ENCODE results near the gene DHRS7B.
A peak's percentile ranks its signal among the peaks of the same experiment; 100 is the strongest.

Gene DHRS7B

GRCh38 chr17:21209511-21210175, 82.9 kb downstream of the DHRS7B start:
- H3K4me3 ChIP-seq (ENCODE audit: control insufficient read depth, low read depth, low read length): no peak overlapping the region
- no peak for DNase-seq (ENCODE audit: low read depth)
- no peak for TF ChIP-seq CTCF (conservative IDR thresholded peaks at IDR 0.05; ENCODE audit: control insufficient read depth, insufficient read depth, low read depth, low read length)

- no peak for TF ChIP-seq CTCF (conservative IDR thresholded peaks at IDR 0.05; ENCODE audit: control insufficient read depth, insufficient read depth, low read depth, low read length)
- no peak for DNase-seq (ENCODE audit: low read depth)
- H3K4me3 ChIP-seq (ENCODE audit: control insufficient read depth, low read depth, low read length): no peak overlapping the region
Measured at GRCh38 chr17:21210411-21211076, 83.8 kb downstream of the DHRS7B start.

- peak overlapping the region; percentile 87 for H3K4me3 ChIP-seq (ENCODE audit: control insufficient read depth, low read depth, low read length)
- DNase-seq (ENCODE audit: low read depth): no peak
- TF ChIP-seq CTCF (conservative IDR thresholded peaks at IDR 0.05; ENCODE audit: control insufficient read depth, insufficient read depth, low read depth, low read length): no peak
Measured at GRCh38 chr17:21211825-21212479, 85.2 kb downstream of the DHRS7B start.

GRCh38 chr17:21212826-21213637, 86.3 kb downstream of the DHRS7B start:
- DNase-seq (ENCODE audit: low read depth): no peak
- TF ChIP-seq CTCF (conservative IDR thresholded peaks at IDR 0.05; ENCODE audit: control insufficient read depth, insufficient read depth, low read depth, low read length): no peak
- H3K4me3 ChIP-seq (ENCODE audit: control insufficient read depth, low read depth, low read length): peak overlapping the region; percentile 87

GRCh38 chr17:21213638-21214014, 86.9 kb downstream of the DHRS7B start:
- no peak for DNase-seq (ENCODE audit: low read depth)
- H3K4me3 ChIP-seq (ENCODE audit: control insufficient read depth, low read depth, low read length): peak overlapping the region; percentile 87
- TF ChIP-seq CTCF (conservative IDR thresholded peaks at IDR 0.05; ENCODE audit: control insufficient read depth, insufficient read depth, low read depth, low read length): no peak

GRCh38 chr17:21214015-21214776, 87.4 kb downstream of the DHRS7B start, which contains the start of gene TMEM11:
Gene TMEM11, minus strand, starts transcription at chr17:21214161. Its CDS starts 9 bp downstream, at chr17:21214152.
- DNase-seq (ENCODE audit: low read depth): peak; percentile 92
- TF ChIP-seq CTCF (conservative IDR thresholded peaks at IDR 0.05; ENCODE audit: control insufficient read depth, insufficient read depth, low read depth, low read length): no peak
- peak within 1 kb of the TSS; percentile 87 for H3K4me3 ChIP-seq (ENCODE audit: control insufficient read depth, low read depth, low read length)
